Naive thymus-derived CD4-positive, alpha-beta T cell (primary cell): Measurements from ENCODE around the gene HABP4. TPM values are rescaled to one million over a fixed set of nuclear protein-coding genes. Genes with fewer than 3 reads are reported as not detected.

Experiments used
- ATAC-seq: fragments of 150-1000 bp; cut with Tn5 transposase; 2 replicates; pipeline ENCODE4 v1.10.0; 2021; ENCODE audit warnings: mild to moderate bottlenecking, moderate library complexity
- CTCF ChIA-PET: fragments of 350-600 bp; sonication (Branson Sonifier 250); formaldehyde crosslinking; loops from one replicate; lab custom pipeline; 2021; ENCODE audit warnings: antibody characterized with exemption; lab: Charles Lee
- POLR2A ChIA-PET: fragments of 350-600 bp; sonication (Branson Sonifier 250); formaldehyde crosslinking; loops from one replicate; lab custom pipeline; 2021; ENCODE audit warnings: antibody characterized with exemption, inconsistent platforms; lab: Charles Lee
- DNase-seq, 9 donors: peaks; one replicate each; pipeline versions ENCODE4 v3.0.0 to v3.0.0-alpha.2; 2020 to 2022; ENCODE audit warnings: mixed read lengths in 1 of 9
- H3K27ac ChIP-seq: one replicate; pipeline ENCODE4 v1.7.0; 2013; ENCODE audit warnings: mild to moderate bottlenecking, low read depth, low read length, moderate library complexity
- H3K27me3 ChIP-seq, 2 donors: one replicate each; pipeline ENCODE4 v1.7.0; 2013; ENCODE audit warnings: low read length in 2 of 2, mild to moderate bottlenecking in 2 of 2, moderate library complexity in 2 of 2; ENCODE audit not compliant: control insufficient read depth in 2 of 2, insufficient read depth in 2 of 2
- H3K36me3 ChIP-seq, 3 experiments: 1 replicate in 2 of 3; 2 replicates in 1 of 3; pipeline ENCODE4 v1.7.0; 2013; ENCODE audit warnings: low read length in 3 of 3, mild to moderate bottlenecking in 3 of 3, moderate library complexity in 1 of 3; ENCODE audit not compliant: insufficient read depth in 3 of 3, control insufficient read depth in 2 of 3
- H3K4me1 ChIP-seq, 2 donors: one replicate each; pipeline ENCODE4 v1.7.0; 2013; ENCODE audit warnings: low read length in 2 of 2, mild to moderate bottlenecking in 2 of 2, moderate library complexity in 1 of 2; ENCODE audit not compliant: control insufficient read depth in 2 of 2, insufficient read depth in 2 of 2
- H3K4me3 ChIP-seq: 2 replicates; pipeline ENCODE4 v1.7.0; 2013; ENCODE audit warnings: mild to moderate bottlenecking, low read length
- H3K9me3 ChIP-seq, 3 experiments: 1 replicate in 2 of 3; 2 replicates in 1 of 3; pipeline ENCODE4 v1.7.0; 2013; ENCODE audit warnings: low read length in 3 of 3; ENCODE audit not compliant: control insufficient read depth in 2 of 3
- H3K27ac Mint-ChIP-seq, 9 donors: one replicate each; pipeline ENCODE4 v1.8.0; 2020 to 2022; ENCODE audit warnings: mixed read lengths in 9 of 9, mild to moderate bottlenecking in 8 of 9, moderate library complexity in 5 of 9, inconsistent platforms in 2 of 9
- H3K27me3 Mint-ChIP-seq, 5 donors: one replicate each; pipeline ENCODE4 v1.8.0; 2021 to 2022; ENCODE audit warnings: mixed read lengths in 5 of 5, mild to moderate bottlenecking in 1 of 5
- H3K36me3 Mint-ChIP-seq, 5 donors: one replicate each; pipeline ENCODE4 v1.8.0; 2020 to 2022; ENCODE audit warnings: mixed read lengths in 5 of 5, mild to moderate bottlenecking in 3 of 5, inconsistent platforms in 1 of 5
- H3K4me1 Mint-ChIP-seq, 7 donors: one replicate each; pipeline ENCODE4 v1.8.0; 2020 to 2022; ENCODE audit warnings: mixed read lengths in 7 of 7, mild to moderate bottlenecking in 3 of 7, inconsistent platforms in 1 of 7
- H3K4me3 Mint-ChIP-seq, 10 donors: one replicate each; pipeline ENCODE4 v1.8.0; 2020 to 2022; ENCODE audit warnings: mild to moderate bottlenecking in 10 of 10, mixed read lengths in 10 of 10, moderate library complexity in 6 of 10, inconsistent platforms in 2 of 10
- H3K9me3 Mint-ChIP-seq, 11 donors: one replicate each; pipeline ENCODE4 v1.8.0; 2020 to 2022; ENCODE audit warnings: mixed read lengths in 11 of 11, mild to moderate bottlenecking in 4 of 11, inconsistent platforms in 1 of 11, moderate library complexity in 1 of 11
- intact Hi-C, 2 donors: fragments of 100-400 bp; cut with micrococcal nuclease; formaldehyde crosslinking; loops; one replicate each; pipeline ENCODE4 v1.15.1; 2023
- polyA plus RNA-seq, 2 donors: library from polyadenylated mRNA; unstranded; fragments of 300-500 nt; fragmentation: Illumina TruSeq; gene quantifications; one replicate each; pipeline ENCODE4 v1.2.3, GENCODE V29; 2021
- total RNA-seq, 6 experiments: library from RNA in 5 of 6; stranded (reverse) in 5 of 6; gene quantifications; 1 replicate in 5 of 6; 2 replicates in 1 of 6; pipeline ENCODE4 v1.2.3 and lab custom pipeline; 2021 to 2026

Gene HABP4
- total and polyA plus RNA-seq, 7 experiments from 2014 or later = 6.6 to 40.3 (median 23.9) TPM

GRCh38 chr9:96460470-96460869 is 10.5 kb downstream of the HABP4 start:
- CTCF ChIA-PET = no interaction called here
- Histone ChIP-seq H3K4me1 (no peaks in the 10 kb centered on the region), H3K27me3 (no peaks in the 10 kb centered on the region), H3K9me3 (no peaks in the 10 kb centered on the region), H3K36me3 (peaks cover 0 to 17% (median 4%) of the 10 kb centered on the region in 3 experiments), H3K4me3 (no peak overlapping the region), H3K27ac (no peak overlapping the region)
- Mint-ChIP-seq H3K27me3 (no peaks in the 10 kb centered on the region), H3K36me3 (peaks cover 6 to 37% (median 29%) of the 10 kb centered on the region in 5 donors), H3K9me3 (no peaks in the 10 kb centered on the region), H3K4me1 (peaks cover 0 to 13% (median 5%) of the 10 kb centered on the region in 7 donors), H3K4me3 (no peak overlapping the region), H3K27ac (no peak overlapping the region)
- no peak for DNase-seq
- POLR2A ChIA-PET = interaction anchor here (0.7 to 1.2 kb wide), 2 partner anchors 9 to 29 kb away, joined by 3 read pairs; no protein-coding TSS in a partner anchor
- intact Hi-C loops = no loop called here
- no peak for ATAC-seq

DNA sequence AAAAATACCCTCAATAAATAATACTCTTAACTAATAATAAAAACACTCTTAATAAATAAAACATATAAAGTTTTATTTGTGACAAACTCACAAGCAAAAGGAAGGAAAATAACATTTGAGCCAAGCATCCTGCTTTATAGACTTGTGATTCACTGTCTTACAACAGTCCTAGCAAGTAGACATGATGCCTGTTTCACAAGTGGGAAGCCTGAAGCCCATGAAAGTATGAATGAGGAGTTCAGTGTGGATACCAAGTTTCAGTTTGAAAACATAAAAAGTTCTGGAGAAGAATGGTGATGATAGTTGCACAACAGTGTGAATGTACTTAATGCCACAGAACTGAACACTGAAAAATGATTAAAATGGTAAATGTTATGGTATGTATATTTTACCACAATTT is 10.9 kb downstream of the HABP4 start:
- H3K4me3 ChIP-seq = no peak overlapping the region
- no peaks in the 10 kb centered on the region for H3K9me3 Mint-ChIP-seq
- ATAC-seq = no peak
- no peak overlapping the region for H3K27ac ChIP-seq
- H3K36me3 Mint-ChIP-seq = peaks cover 6 to 41% (median 33%) of the 10 kb centered on the region in 5 donors
- H3K9me3 ChIP-seq = no peaks in the 10 kb centered on the region
- H3K4me3 Mint-ChIP-seq = peak overlapping the region in 1 of 10 donors; percentile 10
- peaks cover 0 to 13% (median 5%) of the 10 kb centered on the region in 7 donors for H3K4me1 Mint-ChIP-seq
- no peaks in the 10 kb centered on the region for H3K27me3 Mint-ChIP-seq
- intact Hi-C loops = no loop called here
- DNase-seq = no peak
- CTCF ChIA-PET = no interaction called here
- POLR2A ChIA-PET = interaction anchor here (0.7 to 1.2 kb wide), 2 partner anchors 10 to 29 kb away, joined by 3 read pairs; no protein-coding TSS in a partner anchor
- H3K27me3 ChIP-seq = no peaks in the 10 kb centered on the region
- H3K36me3 ChIP-seq = peaks cover 0 to 21% (median 4%) of the 10 kb centered on the region in 3 experiments
- peak overlapping the region in 2 of 9 donors; percentile 12 to 23 for H3K27ac Mint-ChIP-seq
- H3K4me1 ChIP-seq = no peaks in the 10 kb centered on the region

- H3K27me3 ChIP-seq = no peaks in the 10 kb centered on the region
- DNase-seq (no peak), ATAC-seq (no peak)
- no peak overlapping the region for H3K27ac ChIP-seq
- H3K4me3 Mint-ChIP-seq = peak overlapping the region in 1 of 10 donors; percentile 10
- no peaks in the 10 kb centered on the region for H3K4me1 ChIP-seq
- no peaks in the 10 kb centered on the region for H3K9me3 ChIP-seq
- peaks cover 6 to 43% (median 34%) of the 10 kb centered on the region in 5 donors for H3K36me3 Mint-ChIP-seq
- POLR2A ChIA-PET = interaction anchor here (0.7 to 1.2 kb wide), 2 partner anchors 10 to 28 kb away, joined by 3 read pairs; no protein-coding TSS in a partner anchor
- H3K36me3 ChIP-seq = peaks cover 0 to 26% (median 4%) of the 10 kb centered on the region in 3 experiments
- peak overlapping the region in 2 of 9 donors; percentile 12 to 23 for H3K27ac Mint-ChIP-seq
- no peaks in the 10 kb centered on the region for H3K27me3 Mint-ChIP-seq
- no peak overlapping the region for H3K4me3 ChIP-seq
- H3K9me3 Mint-ChIP-seq = no peaks in the 10 kb centered on the region
- intact Hi-C loops = no loop called here
- H3K4me1 Mint-ChIP-seq = peaks cover 0 to 13% (median 5%) of the 10 kb centered on the region in 7 donors
- CTCF ChIA-PET = no interaction called here
Measured at GRCh38 chr9:96461336-96461735, 11.4 kb downstream of the HABP4 start.

- no peaks in the 10 kb centered on the region for H3K27me3 Mint-ChIP-seq
- CTCF ChIA-PET = no interaction called here
- H3K4me3 Mint-ChIP-seq = no peak overlapping the region
- H3K4me1 Mint-ChIP-seq = peaks cover 0 to 13% (median 4%) of the 10 kb centered on the region in 7 donors
- ATAC-seq = no peak
- H3K36me3 Mint-ChIP-seq = peaks cover 7 to 47% (median 34%) of the 10 kb centered on the region in 5 donors
- H3K27ac ChIP-seq = no peak overlapping the region
- H3K27ac Mint-ChIP-seq = no peak overlapping the region
- POLR2A ChIA-PET = interaction anchor here (0.8 kb wide), 1 partner anchor 104 kb away, joined by 3 read pairs; no protein-coding TSS in a partner anchor
- H3K27me3 ChIP-seq = no peaks in the 10 kb centered on the region
- intact Hi-C loops = no loop called here
- no peak for DNase-seq
- H3K4me3 ChIP-seq = no peak overlapping the region
- peaks cover 0 to 31% (median 4%) of the 10 kb centered on the region in 3 experiments for H3K36me3 ChIP-seq
- H3K9me3 ChIP-seq = no peaks in the 10 kb centered on the region
- H3K9me3 Mint-ChIP-seq = no peaks in the 10 kb centered on the region
- H3K4me1 ChIP-seq = no peaks in the 10 kb centered on the region
Measured at GRCh38 chr9:96462541-96462940, 12.6 kb downstream of the HABP4 start.

DNA sequence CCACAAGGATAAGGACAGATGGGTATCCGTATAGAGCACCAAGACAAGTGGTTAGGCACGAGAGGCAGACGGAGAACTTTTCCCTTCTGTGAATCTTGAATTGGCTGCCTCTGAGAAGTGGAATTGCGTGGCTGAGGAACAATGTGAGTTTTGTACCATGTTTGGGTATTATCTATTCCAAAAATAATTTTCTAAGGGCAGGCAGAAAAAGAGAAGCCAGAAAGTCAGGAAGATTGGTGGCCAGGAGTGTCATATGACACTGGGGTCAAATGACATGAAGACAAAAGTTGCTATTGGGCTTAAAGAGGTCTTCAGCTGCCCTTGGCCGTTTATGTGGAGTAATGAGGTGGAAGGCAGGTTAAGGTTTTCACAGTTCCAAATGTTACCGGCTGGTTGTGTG is 14.5 kb downstream of the HABP4 start:
- peaks cover 0 to 41% (median 29%) of the 10 kb centered on the region in 5 donors for H3K36me3 Mint-ChIP-seq
- POLR2A ChIA-PET = interaction anchor here (0.6 kb wide), 1 partner anchor 17 kb away, joined by 4 read pairs; no protein-coding TSS in a partner anchor
- H3K36me3 ChIP-seq = peaks cover 0 to 38% (median 4%) of the 10 kb centered on the region in 3 experiments
- H3K4me1 Mint-ChIP-seq = peaks cover 0 to 3% (median 0%) of the 10 kb centered on the region in 7 donors
- H3K4me3 ChIP-seq = no peak overlapping the region
- no peak overlapping the region for H3K4me3 Mint-ChIP-seq
- ATAC-seq (no peak), DNase-seq (no peak)
- H3K4me1 ChIP-seq = no peaks in the 10 kb centered on the region
- no peaks in the 10 kb centered on the region for H3K9me3 Mint-ChIP-seq
- no peak overlapping the region for H3K27ac ChIP-seq
- intact Hi-C loops = no loop called here
- H3K27me3 Mint-ChIP-seq = no peaks in the 10 kb centered on the region
- CTCF ChIA-PET = no interaction called here
- no peaks in the 10 kb centered on the region for H3K27me3 ChIP-seq
- no peaks in the 10 kb centered on the region for H3K9me3 ChIP-seq
- peak overlapping the region in 1 of 9 donors; percentile 59 for H3K27ac Mint-ChIP-seq

DNA sequence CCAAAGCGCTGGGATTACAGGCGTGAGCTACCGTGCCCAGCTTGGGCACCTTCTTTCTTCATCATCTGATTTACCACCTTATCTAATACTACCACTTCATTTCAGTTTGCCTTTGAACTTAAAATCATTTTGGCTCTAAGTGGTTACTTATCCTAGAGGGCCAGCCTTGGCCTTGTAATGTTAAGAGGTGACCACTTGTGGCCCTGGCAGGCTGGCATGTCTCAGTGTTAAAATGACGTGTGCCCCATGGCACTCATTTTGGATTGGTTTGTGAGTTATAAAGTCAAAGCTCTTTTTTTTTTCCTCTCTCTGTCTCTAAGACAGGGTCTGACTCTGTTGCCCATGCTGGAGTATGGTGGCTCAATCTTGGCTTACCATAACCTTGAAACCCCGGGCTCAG is 17.8 kb downstream of the HABP4 start:
- no peak overlapping the region for H3K4me3 Mint-ChIP-seq
- H3K27ac ChIP-seq = no peak overlapping the region
- no peak overlapping the region for H3K27ac Mint-ChIP-seq
- intact Hi-C loops = no loop called here
- H3K36me3 ChIP-seq = peaks cover 0 to 64% (median 12%) of the 10 kb centered on the region in 3 experiments
- CTCF ChIA-PET = interaction anchor here (0.5 to 0.8 kb wide), 2 partner anchors 180 to 198 kb away, joined by 3 to 5 read pairs; no protein-coding TSS in a partner anchor
- ATAC-seq (no peak), DNase-seq (no peak)
- H3K9me3 ChIP-seq = no peaks in the 10 kb centered on the region
- POLR2A ChIA-PET = interaction anchor here (1.4 kb wide), 1 partner anchor 18 kb away, joined by 3 read pairs; the partner anchor contains the start of gene HABP4
- peaks cover 0 to 32% (median 19%) of the 10 kb centered on the region in 5 donors for H3K36me3 Mint-ChIP-seq
- no peaks in the 10 kb centered on the region for H3K9me3 Mint-ChIP-seq
- no peaks in the 10 kb centered on the region for H3K27me3 ChIP-seq
- no peaks in the 10 kb centered on the region for H3K4me1 Mint-ChIP-seq
- no peaks in the 10 kb centered on the region for H3K27me3 Mint-ChIP-seq
- no peaks in the 10 kb centered on the region for H3K4me1 ChIP-seq
- H3K4me3 ChIP-seq = no peak overlapping the region
